Keratinocyte (primary cell): ENCODE results near the gene SERTAD1. TPM values are rescaled to one million over a fixed set of nuclear protein-coding genes. Genes with fewer than 3 reads are reported as not detected.

Experiments used
- DNase-seq: peaks from one replicate; pipeline ENCODE4 v3.0.0-alpha.2; 2011; ENCODE audit warnings: low read depth, missing footprints, low spot score
- FAIRE-seq: peaks from 2 replicates; lab custom pipeline; 2011; peaks lifted over from hg19 to GRCh38; lab: Jason Lieb, UNC
- H2AFZ ChIP-seq: 2 replicates; pipeline ENCODE4 v1.6.0; 2012; ENCODE audit warnings: low read length, control low read depth, inconsistent platforms; ENCODE audit not compliant: control insufficient read depth
- H3K27ac ChIP-seq: 2 replicates; pipeline ENCODE4 v1.5.1; 2011; ENCODE audit warnings: low read length; ENCODE audit not compliant: control insufficient read depth, insufficient read depth
- H3K27me3 ChIP-seq: 3 replicates; pipeline ENCODE4 v1.6.0; 2011; ENCODE audit warnings: low read length; ENCODE audit not compliant: control insufficient read depth, insufficient read depth; ENCODE audit errors: extremely low read depth
- H3K36me3 ChIP-seq, 2 experiments: 2 replicates in 1 of 2; 3 replicates in 1 of 2; pipeline ENCODE4 v1.5.1; 2011; ENCODE audit warnings: low read length in 2 of 2, mild to moderate bottlenecking in 1 of 2; ENCODE audit not compliant: control insufficient read depth in 2 of 2, insufficient read depth in 2 of 2; ENCODE audit errors: extremely low read depth in 1 of 2
- H3K4me1 ChIP-seq: 3 replicates; pipeline ENCODE4 v1.5.1; 2011; ENCODE audit warnings: low read length; ENCODE audit not compliant: control insufficient read depth, insufficient read depth; ENCODE audit errors: extremely low read depth
- H3K4me2 ChIP-seq: 3 replicates; pipeline ENCODE4 v1.6.0; 2011; ENCODE audit warnings: low read depth, low read length; ENCODE audit not compliant: control insufficient read depth, insufficient read depth; ENCODE audit errors: extremely low read depth
- H3K4me3 ChIP-seq, 3 experiments: fragments of 200-600 bp in 1 of 3; sonication (generic) in 1 of 3; 2 replicates in 2 of 3; 3 replicates in 1 of 3; pipeline ENCODE4 v1.5.1; 2011 to 2016; ENCODE audit warnings: low read length in 3 of 3, mild to moderate bottlenecking in 3 of 3, control low read depth in 2 of 3, inconsistent platforms in 1 of 3, low read depth in 1 of 3, mixed read lengths in 1 of 3, mixed run types in 1 of 3, moderate library complexity in 1 of 3; ENCODE audit not compliant: control insufficient read depth in 2 of 3, insufficient read depth in 2 of 3; ENCODE audit errors: extremely low read depth in 1 of 3
- H3K79me2 ChIP-seq: 2 replicates; pipeline ENCODE4 v1.6.0; 2012; ENCODE audit warnings: low read length; ENCODE audit not compliant: control insufficient read depth, insufficient read depth
- H3K9ac ChIP-seq: 3 replicates; pipeline ENCODE4 v1.6.0; 2011; ENCODE audit warnings: low read length; ENCODE audit not compliant: control insufficient read depth, insufficient read depth; ENCODE audit errors: extremely low read depth
- H3K9me1 ChIP-seq: 3 replicates; pipeline ENCODE4 v1.6.0; 2011; ENCODE audit warnings: low read length; ENCODE audit not compliant: control insufficient read depth, insufficient read depth; ENCODE audit errors: extremely low read depth
- H3K9me3 ChIP-seq: 2 replicates; pipeline ENCODE4 v1.5.1; 2012; ENCODE audit warnings: low read depth, low read length; ENCODE audit not compliant: control insufficient read depth
- H4K20me1 ChIP-seq: 3 replicates; pipeline ENCODE4 v1.6.0; 2011; ENCODE audit warnings: low read length; ENCODE audit not compliant: control insufficient read depth, insufficient read depth; ENCODE audit errors: extremely low read depth
- CTCF ChIP-seq, 3 experiments: IDR thresholded peaks in 1 of 3; conservative IDR thresholded peaks in 1 of 3; optimal IDR thresholded peaks in 1 of 3; 2 replicates in 2 of 3; 3 replicates in 1 of 3; pipeline versions ENCODE3 to v1.5.1; 2011; ENCODE audit warnings: low read length in 3 of 3, mild to moderate bottlenecking in 3 of 3, moderate library complexity in 2 of 3, control low read depth in 1 of 3, inconsistent platforms in 1 of 3; ENCODE audit not compliant: insufficient read depth in 2 of 3; ENCODE audit errors: extremely low read depth in 1 of 3
- EZH2 ChIP-seq: IDR thresholded peaks from one replicate; pipeline ENCODE4 v1.6.1; 2012; ENCODE audit warnings: inconsistent platforms, mild to moderate bottlenecking, low read length, moderate library complexity
- dilution Hi-C: fragments of 300-500 bp; cut with MboI; formaldehyde crosslinking; loops from one replicate; pipeline ENCODE4 v1.7.0; 2020; ENCODE audit warnings: low sequenced_read_pairs; ENCODE audit not compliant: extremely low pct_ligation_motif_present
- polyA plus RNA-seq, 5 experiments: library from polyadenylated mRNA; depleted of rRNA in 3 of 5; stranded (reverse) in 3 of 5; stranded (forward) in 1 of 5; unstranded in 1 of 5; fragments of >200 nt; gene quantifications; 1 replicate in 1 of 5; 2 replicates in 3 of 5; 3 replicates in 1 of 5; pipeline versions ENCODE4 v1.2.1 to v1.2.3, GENCODE V29; 2011 to 2012; ENCODE audit warnings: missing spikeins in 2 of 5, low read depth in 1 of 5, low replicate concordance in 1 of 5

SERTAD1 gene
- polyA plus RNA-seq, 1 donor (not counting 4 experiments of a cell fraction or from before 2014, with no cell fraction given) = 9.5 TPM

DNA sequence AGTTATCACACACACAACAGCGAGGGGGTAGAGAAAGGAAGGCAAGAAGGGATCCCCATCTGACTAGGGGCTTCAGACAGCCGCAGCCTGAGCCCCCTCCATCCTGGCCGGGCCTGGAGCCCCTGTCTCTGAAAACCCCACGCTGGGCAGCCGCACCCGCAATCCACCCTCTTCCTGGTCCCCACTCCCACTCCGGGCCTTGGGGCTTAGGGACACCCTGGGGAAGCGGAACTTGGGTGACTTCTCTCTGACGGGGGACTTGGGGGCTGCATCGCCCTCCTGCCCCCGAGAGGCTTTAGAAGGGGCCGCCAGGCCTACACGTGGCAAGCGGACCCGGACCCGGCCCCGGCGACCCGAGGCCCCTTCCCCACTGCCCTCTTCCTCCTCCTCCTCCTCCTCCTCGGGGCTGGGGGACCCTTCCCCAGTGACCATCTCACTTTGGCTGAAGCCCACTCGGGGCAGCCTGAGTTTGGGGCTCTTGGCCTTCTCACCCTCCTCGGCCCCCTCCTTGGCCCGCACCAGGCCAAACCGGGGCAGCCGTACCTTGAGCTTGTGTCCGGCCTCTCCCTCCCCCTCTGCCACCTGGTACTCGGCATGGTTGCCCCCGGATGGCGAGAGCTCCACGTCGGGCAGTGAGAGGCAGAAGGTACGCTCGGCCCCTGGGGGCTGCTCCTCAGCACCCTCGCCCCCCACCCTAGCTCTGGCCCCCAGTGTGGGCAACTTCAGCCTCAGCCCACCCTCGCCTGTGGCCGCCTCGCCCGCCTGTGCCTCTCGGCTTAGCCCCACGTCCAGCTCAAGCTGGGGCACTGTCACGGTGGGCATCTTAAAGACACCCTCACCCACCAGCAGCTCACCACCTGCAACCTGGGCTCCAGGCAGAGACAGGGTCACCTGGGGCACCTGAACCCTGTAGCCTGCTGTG lies 31.6 kb downstream of the SERTAD1 start:
- Histone ChIP-seq H3K27ac (no peak overlapping the region), H3K79me2 (no peaks in the 10 kb centered on the region), H3K4me1 (peaks cover 8% of the 10 kb centered on the region), H3K9me3 (no peaks in the 10 kb centered on the region), H2AFZ (no peak overlapping the region), H3K27me3 (peaks cover 27% of the 10 kb centered on the region), H3K36me3 (no peaks in the 10 kb centered on the region), H3K9ac (no peak overlapping the region), H3K4me2 (no peak overlapping the region), H3K4me3 (no peak overlapping the region), H4K20me1 (no peaks in the 10 kb centered on the region), H3K9me1 (no peaks in the 10 kb centered on the region)
- dilution Hi-C loops = no loop called here
- FAIRE-seq (no peak), DNase-seq (no peak)
- no peak for TF ChIP-seq CTCF (optimal IDR thresholded peaks at IDR 0.05 in 1 of 3, IDR thresholded peaks at IDR 0.05 in 1 of 3, conservative IDR thresholded peaks at IDR 0.05 in 1 of 3; ENCODE audit: extremely low read depth in 1 of 3, insufficient read depth in 2 of 3, low read length in 3 of 3)
- TF ChIP-seq EZH2 = no peak

GRCh38 chr19:40392894-40393517 lies 32.8 kb downstream of the SERTAD1 start:
- no peaks in the 10 kb centered on the region for H3K36me3 ChIP-seq
- H3K79me2 ChIP-seq = no peaks in the 10 kb centered on the region
- TF ChIP-seq EZH2 (no peak), CTCF (optimal IDR thresholded peaks at IDR 0.05 in 1 of 3, IDR thresholded peaks at IDR 0.05 in 1 of 3, conservative IDR thresholded peaks at IDR 0.05 in 1 of 3; ENCODE audit: extremely low read depth in 1 of 3, insufficient read depth in 2 of 3, low read length in 3 of 3) (peak; percentile 57 to 84 (median 82))
- H3K9me3 ChIP-seq = no peaks in the 10 kb centered on the region
- no peak for DNase-seq
- H3K27ac ChIP-seq = no peak overlapping the region
- H3K9me1 ChIP-seq = no peaks in the 10 kb centered on the region
- H4K20me1 ChIP-seq = no peaks in the 10 kb centered on the region
- no peak overlapping the region for H3K9ac ChIP-seq
- H2AFZ ChIP-seq = no peak overlapping the region
- peak overlapping the region; percentile 27 for H3K4me2 ChIP-seq
- peaks cover 27% of the 10 kb centered on the region for H3K27me3 ChIP-seq
- peaks cover 5% of the 10 kb centered on the region for H3K4me1 ChIP-seq
- H3K4me3 ChIP-seq = no peak overlapping the region
- dilution Hi-C loops = no loop called here
- FAIRE-seq = no peak
